ENCODE results near the gene MBOAT2. TPM values are rescaled to one million over a fixed set of nuclear protein-coding genes. Genes with fewer than 3 reads are reported as not detected.
A peak's percentile ranks its signal among the peaks of the same experiment; 100 is the strongest.

MBOAT2 gene
- polyA plus RNA-seq, 1 experiment, result 18.1 TPM

DNA sequence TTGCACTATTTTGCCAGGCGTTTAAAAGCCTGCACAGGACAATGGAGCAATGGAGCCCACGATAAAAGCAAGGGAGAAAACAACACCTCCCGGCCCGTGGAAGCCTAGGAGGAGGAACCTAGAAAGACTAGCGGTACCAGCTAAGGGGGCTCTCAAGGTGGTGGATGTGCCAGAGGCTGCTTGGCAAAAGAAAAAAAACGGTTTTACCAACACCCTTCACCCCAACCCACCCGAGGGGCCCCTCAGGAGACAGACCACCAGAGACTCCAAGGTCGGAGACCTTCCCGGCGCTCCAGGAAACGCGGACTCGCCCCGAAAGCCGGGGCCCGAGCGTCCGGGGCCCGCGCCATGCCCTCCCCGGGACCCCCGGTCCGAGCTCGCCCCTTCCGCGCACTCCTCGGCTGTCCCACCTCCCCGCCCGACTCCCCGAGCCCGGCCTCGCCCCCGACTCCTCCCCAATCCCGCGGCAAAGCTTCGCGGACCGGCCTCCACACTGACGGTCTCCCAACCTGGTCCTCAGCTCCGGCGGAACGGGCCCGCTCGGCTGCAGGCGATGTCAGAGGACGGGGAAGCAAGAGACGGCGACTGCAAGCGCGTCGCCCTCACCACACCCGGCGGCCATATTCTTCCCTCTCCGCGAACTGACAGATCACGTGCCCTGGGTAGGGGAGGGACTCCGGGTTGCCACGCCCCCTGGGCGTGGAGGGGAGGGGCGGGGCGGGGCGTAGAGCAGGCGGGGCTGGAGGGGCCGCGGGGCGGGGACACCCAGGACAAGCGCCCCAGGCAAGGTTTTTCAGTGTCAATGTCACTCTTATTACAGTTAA is 166.3 kb downstream of the MBOAT2 start, which contains the start of gene KIDINS220:
Gene KIDINS220 (minus strand): TSS at position 643 of the 824 bp plus-strand sequence. CDS start 10,520 bp downstream, outside the sequence.
- peak within 1 kb of the TSS; percentile 96 for H3K4me3 ChIP-seq (ENCODE audit: low read depth, low read length)
- H3K27me3 ChIP-seq (ENCODE audit: control insufficient read depth, insufficient read depth, low read length), result no peaks in the 10 kb centered on the region
- no peak for DNase-seq (ENCODE audit: low read depth)
- POLR2A ChIA-PET, result no interaction called here
- H3K36me3 ChIP-seq (ENCODE audit: control insufficient read depth, insufficient read depth, low read length), result no peaks in the 10 kb centered on the region
- CTCF ChIA-PET, result interaction anchor here (0.6 to 1.1 kb wide), 2 partner anchors 12 to 1527 kb away, joined by 3 read pairs; no protein-coding TSS in a partner anchor
- TF ChIP-seq, protein P1, sequence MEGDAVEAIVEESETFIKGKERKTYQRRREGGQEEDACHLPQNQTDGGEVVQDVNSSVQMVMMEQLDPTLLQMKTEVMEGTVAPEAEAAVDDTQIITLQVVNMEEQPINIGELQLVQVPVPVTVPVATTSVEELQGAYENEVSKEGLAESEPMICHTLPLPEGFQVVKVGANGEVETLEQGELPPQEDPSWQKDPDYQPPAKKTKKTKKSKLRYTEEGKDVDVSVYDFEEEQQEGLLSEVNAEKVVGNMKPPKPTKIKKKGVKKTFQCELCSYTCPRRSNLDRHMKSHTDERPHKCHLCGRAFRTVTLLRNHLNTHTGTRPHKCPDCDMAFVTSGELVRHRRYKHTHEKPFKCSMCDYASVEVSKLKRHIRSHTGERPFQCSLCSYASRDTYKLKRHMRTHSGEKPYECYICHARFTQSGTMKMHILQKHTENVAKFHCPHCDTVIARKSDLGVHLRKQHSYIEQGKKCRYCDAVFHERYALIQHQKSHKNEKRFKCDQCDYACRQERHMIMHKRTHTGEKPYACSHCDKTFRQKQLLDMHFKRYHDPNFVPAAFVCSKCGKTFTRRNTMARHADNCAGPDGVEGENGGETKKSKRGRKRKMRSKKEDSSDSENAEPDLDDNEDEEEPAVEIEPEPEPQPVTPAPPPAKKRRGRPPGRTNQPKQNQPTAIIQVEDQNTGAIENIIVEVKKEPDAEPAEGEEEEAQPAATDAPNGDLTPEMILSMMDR (IDR thresholded peaks at IDR 0.05; ENCODE audit: insufficient read depth, low read depth, low read length), result no peak

DNA sequence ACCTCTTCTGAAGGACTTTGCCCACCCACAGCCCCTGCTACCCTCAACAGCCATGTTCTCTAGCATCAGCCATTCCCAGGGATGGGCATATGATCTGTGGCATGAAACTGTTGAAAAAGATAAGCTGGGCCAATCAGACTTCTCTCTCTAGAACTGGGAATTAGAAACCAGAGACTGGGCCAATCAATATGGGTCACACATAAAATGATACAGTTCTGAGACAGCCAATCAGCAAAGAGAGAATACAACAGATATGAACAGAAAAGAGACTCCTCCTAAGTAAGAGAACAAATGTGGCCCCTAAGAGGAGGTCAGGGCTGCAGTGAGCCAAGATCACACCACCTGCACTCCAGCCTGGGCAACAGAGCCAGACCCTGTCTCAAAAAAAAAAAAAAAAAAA is 168.2 kb downstream of the MBOAT2 start:
- DNase-seq (ENCODE audit: low read depth), result no peak
- ChIA-PET POLR2A (no interaction called here), CTCF (no interaction called here)
- Histone ChIP-seq H3K4me3 (ENCODE audit: low read depth, low read length) (no peak overlapping the region), H3K36me3 (ENCODE audit: control insufficient read depth, insufficient read depth, low read length) (no peaks in the 10 kb centered on the region), H3K27me3 (ENCODE audit: control insufficient read depth, insufficient read depth, low read length) (no peaks in the 10 kb centered on the region)
- TF ChIP-seq, protein P1 (IDR thresholded peaks at IDR 0.05; ENCODE audit: insufficient read depth, low read depth, low read length), result no peak

DNA sequence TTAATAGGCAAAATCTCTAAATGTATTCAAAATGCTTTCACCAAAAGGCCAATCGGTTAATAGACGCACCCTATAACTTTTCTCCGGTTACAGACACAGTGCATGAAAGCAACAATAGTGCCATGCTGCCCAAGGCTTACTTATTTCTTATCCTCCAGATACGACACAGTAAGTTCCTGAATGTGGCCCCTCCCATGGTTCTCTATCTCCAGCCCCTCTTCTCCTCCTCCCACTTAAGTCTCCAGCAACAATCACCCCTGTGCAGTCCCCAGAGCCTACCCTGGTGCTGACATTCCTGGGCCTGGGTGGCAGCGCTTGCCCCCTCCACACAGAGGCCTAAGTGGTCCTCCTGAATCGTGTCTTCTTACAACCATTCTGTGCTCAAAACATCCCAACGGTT is 169.6 kb downstream of the MBOAT2 start:
- H3K36me3 ChIP-seq (ENCODE audit: control insufficient read depth, insufficient read depth, low read length), result no peaks in the 10 kb centered on the region
- no peaks in the 10 kb centered on the region for H3K27me3 ChIP-seq (ENCODE audit: control insufficient read depth, insufficient read depth, low read length)
- TF ChIP-seq, protein P1 (IDR thresholded peaks at IDR 0.05; ENCODE audit: insufficient read depth, low read depth, low read length), result no peak
- ChIA-PET POLR2A (interaction anchor here (0.6 kb wide), 1 partner anchor 66 kb away, joined by 3 read pairs; no protein-coding TSS in a partner anchor), CTCF (no interaction called here)
- no peak overlapping the region for H3K4me3 ChIP-seq (ENCODE audit: low read depth, low read length)
- DNase-seq (ENCODE audit: low read depth), result no peak

DNA sequence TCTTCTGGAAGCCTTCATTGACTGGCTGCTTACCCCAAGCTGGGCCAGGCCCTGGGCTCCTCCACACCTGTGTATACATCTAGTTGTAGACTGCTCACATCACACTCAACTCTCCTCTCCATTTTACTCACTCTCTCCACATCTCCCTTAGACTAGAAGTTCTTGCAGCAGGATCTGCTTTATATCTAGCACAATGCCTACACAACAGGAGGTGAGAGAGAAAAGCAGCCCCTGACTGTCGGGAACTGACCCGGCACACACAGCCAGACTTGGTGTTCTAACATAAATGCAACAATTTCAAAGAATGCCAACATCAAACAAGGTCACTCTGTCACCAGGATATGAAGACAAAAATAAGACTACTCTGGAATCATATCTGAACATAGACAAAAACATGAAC is 172.0 kb downstream of the MBOAT2 start:
- Histone ChIP-seq H3K36me3 (ENCODE audit: control insufficient read depth, insufficient read depth, low read length) (no peaks in the 10 kb centered on the region; the same call in 1 of the 2 replicates), H3K4me3 (ENCODE audit: low read depth, low read length) (no peak overlapping the region), H3K27me3 (ENCODE audit: control insufficient read depth, insufficient read depth, low read length) (no peaks in the 10 kb centered on the region)
- TF ChIP-seq, protein P1 (IDR thresholded peaks at IDR 0.05; ENCODE audit: insufficient read depth, low read depth, low read length), result no peak
- ChIA-PET POLR2A (no interaction called here), CTCF (no interaction called here)
- no peak for DNase-seq (ENCODE audit: low read depth)

DNA sequence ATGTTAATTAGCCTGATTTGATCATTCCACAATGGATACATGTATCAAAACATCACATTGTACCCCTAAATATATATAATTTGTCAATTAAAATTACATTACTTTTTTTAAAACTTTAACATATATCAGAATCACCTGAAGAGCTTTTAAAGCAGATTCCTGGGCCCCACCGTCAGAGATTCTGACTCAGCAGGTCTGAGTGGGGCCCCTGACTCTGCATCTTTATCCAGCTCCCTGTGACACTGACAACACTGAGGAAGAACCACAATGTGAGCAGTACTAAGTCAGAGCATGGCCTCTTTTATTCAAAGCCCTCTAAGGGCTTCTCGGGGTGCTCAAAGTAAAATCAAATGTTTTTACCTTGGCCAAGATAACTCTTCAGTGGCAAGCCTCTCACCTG is 175.8 kb downstream of the MBOAT2 start:
- Histone ChIP-seq H3K4me3 (ENCODE audit: low read depth, low read length) (no peak overlapping the region), H3K36me3 (ENCODE audit: control insufficient read depth, insufficient read depth, low read length) (peaks cover 2% of the 10 kb centered on the region; the same call in 1 of the 2 replicates), H3K27me3 (ENCODE audit: control insufficient read depth, insufficient read depth, low read length) (no peaks in the 10 kb centered on the region)
- TF ChIP-seq, protein P1 (IDR thresholded peaks at IDR 0.05; ENCODE audit: insufficient read depth, low read depth, low read length), result no peak
- ChIA-PET POLR2A (no interaction called here), CTCF (interaction anchor here (0.6 kb wide), 1 partner anchor 1208 kb away, joined by 3 read pairs; no protein-coding TSS in a partner anchor)
- no peak for DNase-seq (ENCODE audit: low read depth)
